ENCODE measurements around the gene PDE6G. TPM values are rescaled to one million over a fixed set of nuclear protein-coding genes. Genes with fewer than 3 reads are reported as not detected.

Gene PDE6G
- total RNA-seq, 1 donor from 2014 or later = not detected

GRCh38 chr17:81691608-81692007 is 35.3 kb upstream of the PDE6G start:
- H3K4me1 ChIP-seq = no peaks in the 10 kb centered on the region
- no peak overlapping the region for H3K4me2 ChIP-seq
- peaks cover 1% of the 10 kb centered on the region for H3K79me2 ChIP-seq (ENCODE audit: low read depth)
- no peaks in the 10 kb centered on the region for H3K9me3 ChIP-seq (ENCODE audit: low read depth)
- Mint-ChIP-seq H3K4me1 (no peaks in the 10 kb centered on the region), H3K4me3 (no peak overlapping the region), H3K27me3 (ENCODE audit: insufficient read depth, low read depth) (peaks cover 5% of the 10 kb centered on the region), H3K27ac (no peak overlapping the region), H3K9me3 (no peaks in the 10 kb centered on the region), H3K36me3 (peaks cover 13% of the 10 kb centered on the region)
- H3K27ac ChIP-seq = no peak overlapping the region
- H4K20me1 ChIP-seq (ENCODE audit: low read depth) = no peaks in the 10 kb centered on the region
- no peak for TF ChIP-seq EZH2phosphoT487 (IDR thresholded peaks at IDR 0.05)
- TF ChIP-seq EZH2 (IDR thresholded peaks at IDR 0.05) = no peak
- TF ChIP-seq CTCF (IDR thresholded peaks at IDR 0.05) = no peak
- no peaks in the 10 kb centered on the region for H3K27me3 ChIP-seq
- H2AFZ ChIP-seq (replicated peaks) = no peak overlapping the region
- H3K36me3 ChIP-seq = no peaks in the 10 kb centered on the region
- no peak overlapping the region for H3K4me3 ChIP-seq
- H3K9ac ChIP-seq = no peak overlapping the region
- H3F3A ChIP-seq (ENCODE audit: low read depth) = no peaks in the 10 kb centered on the region
- no peak for DNase-seq (ENCODE audit: low spot score)

GRCh38 chr17:81691196-81691595 is 34.9 kb upstream of the PDE6G start:
- Histone ChIP-seq H3F3A (ENCODE audit: low read depth) (no peaks in the 10 kb centered on the region), H2AFZ (replicated peaks) (no peak overlapping the region), H3K27me3 (no peaks in the 10 kb centered on the region), H3K9me3 (ENCODE audit: low read depth) (no peaks in the 10 kb centered on the region), H3K79me2 (ENCODE audit: low read depth) (peaks cover 5% of the 10 kb centered on the region), H3K27ac (no peak overlapping the region), H3K4me1 (no peaks in the 10 kb centered on the region), H4K20me1 (ENCODE audit: low read depth) (no peaks in the 10 kb centered on the region), H3K4me2 (no peak overlapping the region), H3K36me3 (no peaks in the 10 kb centered on the region), H3K9ac (no peak overlapping the region), H3K4me3 (no peak overlapping the region)
- no peaks in the 10 kb centered on the region for H3K9me3 Mint-ChIP-seq
- no peak overlapping the region for H3K27ac Mint-ChIP-seq
- DNase-seq (ENCODE audit: low spot score) = no peak
- H3K4me3 Mint-ChIP-seq = no peak overlapping the region
- no peak for TF ChIP-seq CTCF (IDR thresholded peaks at IDR 0.05)
- no peak for TF ChIP-seq EZH2phosphoT487 (IDR thresholded peaks at IDR 0.05)
- no peak for TF ChIP-seq EZH2 (IDR thresholded peaks at IDR 0.05)
- peaks cover 15% of the 10 kb centered on the region for H3K36me3 Mint-ChIP-seq
- peaks cover 2% of the 10 kb centered on the region for H3K4me1 Mint-ChIP-seq
- peaks cover 6% of the 10 kb centered on the region for H3K27me3 Mint-ChIP-seq (ENCODE audit: insufficient read depth, low read depth)

- Histone ChIP-seq H3K4me1 (no peaks in the 10 kb centered on the region), H3K9me3 (ENCODE audit: low read depth) (no peaks in the 10 kb centered on the region), H3K27me3 (no peaks in the 10 kb centered on the region), H3K27ac (no peak overlapping the region), H2AFZ (replicated peaks) (no peak overlapping the region), H3K4me2 (no peak overlapping the region), H3F3A (ENCODE audit: low read depth) (no peaks in the 10 kb centered on the region), H3K36me3 (no peaks in the 10 kb centered on the region), H4K20me1 (ENCODE audit: low read depth) (peaks cover 5% of the 10 kb centered on the region), H3K4me3 (no peak overlapping the region), H3K9ac (no peak overlapping the region), H3K79me2 (ENCODE audit: low read depth) (peaks cover 12% of the 10 kb centered on the region)
- H3K4me1 Mint-ChIP-seq = peaks cover 4% of the 10 kb centered on the region
- H3K36me3 Mint-ChIP-seq = peaks cover 16% of the 10 kb centered on the region
- no peak overlapping the region for H3K27ac Mint-ChIP-seq
- DNase-seq (ENCODE audit: low spot score) = no peak
- TF ChIP-seq EZH2phosphoT487 (IDR thresholded peaks at IDR 0.05) (no peak), CTCF (IDR thresholded peaks at IDR 0.05) (no peak), EZH2 (IDR thresholded peaks at IDR 0.05) (no peak)
- peaks cover 7% of the 10 kb centered on the region for H3K27me3 Mint-ChIP-seq (ENCODE audit: insufficient read depth, low read depth)
- no peak overlapping the region for H3K4me3 Mint-ChIP-seq
- H3K9me3 Mint-ChIP-seq = no peaks in the 10 kb centered on the region
Observed at GRCh38 chr17:81690549-81690948, 34.2 kb upstream of the PDE6G start.
